Measurements from ENCODE around the gene CLDN1. TPM values are rescaled to one million over a fixed set of nuclear protein-coding genes. Genes with fewer than 3 reads are reported as not detected.

Gene CLDN1
- total and polyA plus RNA-seq, 2 of the 4 experiments (the other 2 are of a cell fraction), result 4.7 to 7.3 TPM

DNA sequence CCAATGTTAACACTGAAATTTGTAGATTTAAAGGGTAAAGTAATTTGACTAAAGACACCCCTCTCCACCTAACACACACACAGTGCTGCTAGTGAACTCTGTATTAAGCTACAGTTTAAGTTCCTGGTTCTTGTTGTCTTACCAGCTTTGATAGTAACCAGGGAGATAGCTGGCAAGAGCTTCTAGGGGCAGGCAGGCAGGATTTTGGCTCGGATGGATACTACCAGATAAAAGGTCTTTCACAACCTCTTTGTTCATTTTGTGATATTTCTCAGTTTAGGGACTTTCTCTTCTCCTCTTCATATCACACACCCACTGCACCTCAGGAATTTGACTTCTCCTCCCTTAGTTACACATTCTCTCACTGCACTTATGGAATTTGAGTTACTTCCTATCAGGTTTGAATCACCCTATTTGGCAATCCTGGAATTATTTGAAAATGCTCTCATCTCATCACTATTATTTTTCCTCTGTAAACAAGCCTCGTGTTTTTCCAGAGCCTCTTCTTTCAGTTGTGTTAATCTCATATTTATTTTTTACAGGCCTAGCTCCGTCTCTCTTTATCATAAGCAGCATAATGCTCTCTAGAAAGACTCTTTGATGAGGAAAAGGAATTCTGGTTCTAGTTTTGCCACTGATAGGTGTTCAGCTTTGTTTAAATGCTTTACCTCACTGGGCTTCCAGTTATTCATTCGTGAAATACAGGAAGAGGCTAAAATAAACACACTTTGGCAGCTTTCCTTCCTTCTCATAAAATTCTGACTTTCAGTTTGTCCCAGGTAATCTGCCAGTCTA is 23.0 kb upstream of the CLDN1 start:
- Histone ChIP-seq H2BK120ac (ENCODE audit: low read depth, low read length) (peak overlapping the region; percentile 99), H3K79me1 (ENCODE audit: low read depth in 1 of 2, low read length in 2 of 2) (no peaks in the 10 kb centered on the region), H3K4me1 (ENCODE audit: control insufficient read depth, insufficient read depth, low read length) (peaks cover 12% of the 10 kb centered on the region), H3K56ac (ENCODE audit: extremely low read depth, insufficient read depth, low read length) (peak overlapping the region; percentile 87), H3K4me3 (ENCODE audit: insufficient read depth, low read depth, low read length) (peak overlapping the region; percentile 27; the same call in 1 of the 2 replicates), H3K14ac (replicated peaks; ENCODE audit: low read depth, low read length) (peak overlapping the region; percentile 99), H2BK15ac (ENCODE audit: low read depth, low read length) (peak overlapping the region; percentile 77), H2BK5ac (ENCODE audit: low read depth, low read length, poor library complexity, severe bottlenecking) (peak overlapping the region; percentile 99), H2AK5ac (ENCODE audit: low read depth, low read length) (peak overlapping the region; percentile 66), H4K5ac (ENCODE audit: low read depth, low read length) (peak overlapping the region; percentile 100), H4K20me1 (ENCODE audit: insufficient read depth, low read length) (no peaks in the 10 kb centered on the region), H3K36me3 (ENCODE audit: control insufficient read depth, insufficient read depth, low read length) (no peaks in the 10 kb centered on the region), H3K4me2 (ENCODE audit: low read depth, low read length) (peak overlapping the region; percentile 95), H4K8ac (ENCODE audit: low read depth in 2 of 2, low read length in 2 of 2) (peak overlapping the region; percentile 96 to 98), H2BK20ac (ENCODE audit: low read depth, low read length) (peak overlapping the region; percentile 98), H2AFZ (replicated peaks; ENCODE audit: low read length, poor library complexity) (peak overlapping the region; percentile 79), H3K9me3 (ENCODE audit: control insufficient read depth, insufficient read depth, low read length) (peaks cover 2% of the 10 kb centered on the region; the same call in 1 of the 2 replicates), H3K9ac (ENCODE audit: low read depth, low read length) (peak overlapping the region; percentile 73), H4K91ac (ENCODE audit: insufficient read depth, low read depth, low read length) (peak overlapping the region; percentile 80), H3K4ac (ENCODE audit: low read depth, low read length) (peak overlapping the region; percentile 98), H3K27ac (ENCODE audit: insufficient read depth, low read length) (peak overlapping the region; percentile 88), H3K27me3 (ENCODE audit: control insufficient read depth, insufficient read depth, low read length) (no peaks in the 10 kb centered on the region), H3K23ac (ENCODE audit: low read depth, low read length) (peak overlapping the region; percentile 98), H3K9me1 (ENCODE audit: insufficient read depth, low read length) (peaks cover 6% of the 10 kb centered on the region; the same call in 1 of the 2 replicates), H2AK9ac (replicated peaks; ENCODE audit: low read depth, low read length, poor library complexity) (peak overlapping the region; percentile 86), H3K18ac (ENCODE audit: low read depth, low read length) (peak overlapping the region; percentile 100)
- dilution Hi-C loops (cut with HindIII; ENCODE audit: low sequenced_read_pairs, unreplicated experiment), result no loop called here
- BruUV-seq (replicated peaks), result no TSS peak
- POLR2A ChIA-PET (ENCODE audit: unreplicated experiment), result no interaction called here
- in situ Hi-C loops (cut with MboI; ENCODE audit: low sequenced_read_pairs), result no loop called here
- DNase-seq, result peak; percentile 97
- CTCF ChIA-PET, result interaction anchor here (0.7 to 1.1 kb wide), 2 partner anchors 224 to 384 kb away, joined by 3 read pairs; no protein-coding TSS in a partner anchor
- peak; percentile 95 for ATAC-seq (ENCODE audit: low read depth)
- WGBS, 2 experiments (ENCODE audit: extremely low coverage in 2 of 2, insufficient read length in 1 of 2), result no CpG with 5 or more reads among the region's 4 CpGs
- intact Hi-C loops (cut with micrococcal nuclease), result no loop called here
- TF ChIP-seq MAZ (IDR thresholded peaks at IDR 0.05; ENCODE audit: borderline replicate concordance, low read depth, low read length) (peak; percentile 49; the same call in 1 of the 2 replicates), NFE2L2 (IDR thresholded peaks at IDR 0.05; ENCODE audit: low read depth, low read length) (no peak), BHLHE40 (IDR thresholded peaks at IDR 0.05; ENCODE audit: low read depth, low read length) (no peak), ELK1 (IDR thresholded peaks at IDR 0.05; ENCODE audit: borderline replicate concordance, low read depth, low read length) (no peak), CTCF (conservative IDR thresholded peaks at IDR 0.05; ENCODE audit: low read depth, low read length) (no peak), MAFK (IDR thresholded peaks at IDR 0.05; ENCODE audit: low read depth, low read length) (no peak), SMC3 (IDR thresholded peaks at IDR 0.05; ENCODE audit: low read depth, low read length) (no peak), POLR2A (IDR thresholded peaks at IDR 0.05; ENCODE audit: low read depth, low read length) (peak; percentile 60; the same call in 1 of the 2 replicates), RCOR1 (IDR thresholded peaks at IDR 0.05; ENCODE audit: insufficient replicate concordance, low read length) (peak; percentile 55), MXI1 (IDR thresholded peaks at IDR 0.05; ENCODE audit: borderline replicate concordance, low read depth, low read length) (no peak), CEBPB (IDR thresholded peaks at IDR 0.05; ENCODE audit: low read depth, low read length) (peak; percentile 97), CHD1 (IDR thresholded peaks at IDR 0.05; ENCODE audit: low read depth, low read length) (0 out of 2 replicates have a peak, but pooled peaks have one; percentile 51), FOS (IDR thresholded peaks at IDR 0.05; ENCODE audit: low read depth, low read length) (peak; percentile 58; the same call in 1 of the 2 replicates)
- TF ChIP-seq, protein P1, sequence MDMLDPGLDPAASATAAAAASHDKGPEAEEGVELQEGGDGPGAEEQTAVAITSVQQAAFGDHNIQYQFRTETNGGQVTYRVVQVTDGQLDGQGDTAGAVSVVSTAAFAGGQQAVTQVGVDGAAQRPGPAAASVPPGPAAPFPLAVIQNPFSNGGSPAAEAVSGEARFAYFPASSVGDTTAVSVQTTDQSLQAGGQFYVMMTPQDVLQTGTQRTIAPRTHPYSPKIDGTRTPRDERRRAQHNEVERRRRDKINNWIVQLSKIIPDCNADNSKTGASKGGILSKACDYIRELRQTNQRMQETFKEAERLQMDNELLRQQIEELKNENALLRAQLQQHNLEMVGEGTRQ (IDR thresholded peaks at IDR 0.05; ENCODE audit: low read depth, low read length), result no peak

Measured in IMR-90 (cell line).